Neutrophil (primary cell): ENCODE results near the gene C5orf47.

Experiments
- H3K27ac ChIP-seq: fragments of 200-600 bp; sonication (generic); 2 replicates; pipeline ENCODE4 v1.5.1; 2016; ENCODE audit warnings: mild to moderate bottlenecking, moderate library complexity
- H3K27me3 ChIP-seq: fragments of 200-600 bp; sonication (generic); 2 replicates; pipeline ENCODE4 v1.6.0; 2016; ENCODE audit warnings: mild to moderate bottlenecking
- H3K36me3 ChIP-seq: fragments of 200-600 bp; sonication (generic); 2 replicates; pipeline ENCODE4 v1.5.1; 2017
- H3K4me1 ChIP-seq, 2 experiments: fragments of 200-600 bp in 1 of 2; sonication (generic) in 1 of 2; 1 replicate in 1 of 2; 2 replicates in 1 of 2; pipeline versions ENCODE4 v1.5.1 to v1.6.1; 2013 to 2016; ENCODE audit warnings: low read depth in 1 of 2, low read length in 1 of 2, mild to moderate bottlenecking in 1 of 2, moderate library complexity in 1 of 2; ENCODE audit not compliant: control insufficient read depth in 1 of 2, insufficient read depth in 1 of 2
- H3K4me3 ChIP-seq, 2 experiments: fragments of 200-600 bp in 1 of 2; sonication (generic) in 1 of 2; 1 replicate in 1 of 2; 2 replicates in 1 of 2; pipeline ENCODE4 v1.5.1; 2013 to 2016; ENCODE audit warnings: low read depth in 1 of 2, low read length in 1 of 2, mild to moderate bottlenecking in 1 of 2, moderate library complexity in 1 of 2
- H3K9me3 ChIP-seq: fragments of 200-600 bp; sonication (generic); 2 replicates; pipeline ENCODE4 v1.5.1; 2016
- CTCF ChIP-seq: fragments of 200-600 bp; sonication (generic); IDR thresholded peaks from 2 replicates; pipeline ENCODE4 v1.5.1; 2016; ENCODE audit warnings: antibody characterized with exemption

C5orf47 gene

DNA sequence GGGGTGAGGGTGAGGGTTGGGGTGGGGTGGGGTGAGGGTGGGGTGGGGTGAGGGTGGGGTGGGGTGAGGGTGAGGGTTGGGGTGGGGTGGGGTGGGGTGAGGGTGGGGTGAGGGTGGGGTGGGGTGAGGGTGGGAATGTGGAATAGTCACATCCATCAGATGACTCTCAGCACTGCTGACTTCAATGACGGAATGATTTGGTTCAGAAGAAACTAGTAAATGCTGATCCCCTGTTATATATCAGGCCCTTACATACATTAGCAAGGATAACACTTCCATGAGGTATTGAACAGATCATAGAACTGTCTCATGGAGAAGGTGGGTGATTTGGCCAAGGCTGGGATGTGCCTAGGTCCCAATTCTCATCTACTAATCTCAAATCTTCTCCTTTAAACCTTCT, 24.5 kb upstream of the C5orf47 start:
- no peak overlapping the region for H3K4me3 ChIP-seq
- H3K9me3 ChIP-seq, result no peaks in the 10 kb centered on the region
- peaks cover 16% of the 10 kb centered on the region for H3K36me3 ChIP-seq
- TF ChIP-seq CTCF, result no peak
- no peaks in the 10 kb centered on the region for H3K27me3 ChIP-seq
- no peak overlapping the region for H3K27ac ChIP-seq
- peaks cover 0 to 5% of the 10 kb centered on the region in 2 experiments for H3K4me1 ChIP-seq

- Histone ChIP-seq H3K9me3 (no peaks in the 10 kb centered on the region), H3K27me3 (no peaks in the 10 kb centered on the region), H3K4me3 (no peak overlapping the region), H3K4me1 (no peaks in the 10 kb centered on the region), H3K27ac (no peak overlapping the region), H3K36me3 (peaks cover 6% of the 10 kb centered on the region)
- TF ChIP-seq CTCF, result no peak
Measured at GRCh38 chr5:173967241-173967640, 21.7 kb upstream of the C5orf47 start.

DNA sequence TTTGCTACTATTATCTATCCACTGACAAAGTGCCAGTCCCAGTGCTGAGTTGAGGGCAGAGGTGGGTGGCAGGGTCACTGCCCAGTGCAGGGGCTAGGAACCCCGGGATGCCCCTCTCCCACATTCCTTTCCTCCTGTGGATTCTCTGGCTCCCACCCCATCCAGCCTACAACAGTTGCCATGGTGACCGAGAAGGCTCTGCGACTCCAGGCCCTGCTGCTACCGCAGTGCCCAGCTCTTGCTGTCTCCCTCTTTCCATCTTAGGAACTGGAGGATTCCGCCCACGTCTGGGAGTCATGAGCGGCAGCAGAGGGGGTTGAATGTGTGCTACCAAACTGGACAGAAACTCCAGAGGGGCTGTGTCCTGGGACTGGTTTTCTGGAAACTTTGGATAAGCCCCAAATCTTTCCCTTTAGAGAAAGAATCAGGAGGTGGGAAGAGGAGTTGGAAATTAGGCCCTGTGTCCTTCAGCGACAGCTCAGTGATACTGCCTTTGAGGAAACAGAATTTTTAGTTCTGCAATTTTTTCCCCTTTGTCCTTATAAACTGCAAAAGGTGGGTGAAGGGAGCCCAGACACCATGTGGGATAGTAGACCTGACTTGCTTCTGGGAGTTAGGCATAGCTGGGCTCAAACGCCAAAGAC, 20.7 kb upstream of the C5orf47 start:
- no peak for TF ChIP-seq CTCF

GRCh38 chr5:173969167-173970049, 19.6 kb upstream of the C5orf47 start:
- Histone ChIP-seq H3K9me3 (no peaks in the 10 kb centered on the region), H3K4me1 (peaks cover 12% of the 10 kb centered on the region in 2 experiments), H3K4me3 (no peak overlapping the region), H3K27ac (no peak overlapping the region), H3K27me3 (peaks cover 12% of the 10 kb centered on the region), H3K36me3 (no peaks in the 10 kb centered on the region)
- TF ChIP-seq CTCF, result no peak

More for the DNA sequence above, 20.7 kb upstream of the C5orf47 start:
- no peaks in the 10 kb centered on the region for H3K36me3 ChIP-seq
- peaks cover 7% of the 10 kb centered on the region in 2 experiments for H3K4me1 ChIP-seq
- H3K4me3 ChIP-seq, result no peak overlapping the region
- H3K27ac ChIP-seq, result no peak overlapping the region
- H3K9me3 ChIP-seq, result no peaks in the 10 kb centered on the region
- H3K27me3 ChIP-seq, result peaks cover 1% of the 10 kb centered on the region

GRCh38 chr5:173970878-173971650, 17.9 kb upstream of the C5orf47 start:
- H3K4me1 ChIP-seq, result peaks cover 12% of the 10 kb centered on the region in 2 experiments
- H3K36me3 ChIP-seq, result no peaks in the 10 kb centered on the region
- TF ChIP-seq CTCF, result no peak
- H3K9me3 ChIP-seq, result no peaks in the 10 kb centered on the region
- peaks cover 18% of the 10 kb centered on the region for H3K27me3 ChIP-seq
- no peak overlapping the region for H3K4me3 ChIP-seq
- H3K27ac ChIP-seq, result no peak overlapping the region
